ENCODE measurements around the gene SART3.

- no peak for TF ChIP-seq CTCF (IDR thresholded peaks at IDR 0.05)
- no peak for TF ChIP-seq POLR2A (IDR thresholded peaks at IDR 0.05)
Observed at GRCh38 chr12:108586306-108586705, 25.3 kb upstream of the SART3 start.

Data from Peyer's patch (tissue), 4 donors.